GM19240 (cell line): ENCODE data around the gene ZNF366.

Source experiments
- DNase-seq: peaks from one replicate; pipeline ENCODE4 v3.0.0; 2011; ENCODE audit warnings: low spot score; ENCODE audit not compliant: insufficient read length

The ZNF366 gene

DNA sequence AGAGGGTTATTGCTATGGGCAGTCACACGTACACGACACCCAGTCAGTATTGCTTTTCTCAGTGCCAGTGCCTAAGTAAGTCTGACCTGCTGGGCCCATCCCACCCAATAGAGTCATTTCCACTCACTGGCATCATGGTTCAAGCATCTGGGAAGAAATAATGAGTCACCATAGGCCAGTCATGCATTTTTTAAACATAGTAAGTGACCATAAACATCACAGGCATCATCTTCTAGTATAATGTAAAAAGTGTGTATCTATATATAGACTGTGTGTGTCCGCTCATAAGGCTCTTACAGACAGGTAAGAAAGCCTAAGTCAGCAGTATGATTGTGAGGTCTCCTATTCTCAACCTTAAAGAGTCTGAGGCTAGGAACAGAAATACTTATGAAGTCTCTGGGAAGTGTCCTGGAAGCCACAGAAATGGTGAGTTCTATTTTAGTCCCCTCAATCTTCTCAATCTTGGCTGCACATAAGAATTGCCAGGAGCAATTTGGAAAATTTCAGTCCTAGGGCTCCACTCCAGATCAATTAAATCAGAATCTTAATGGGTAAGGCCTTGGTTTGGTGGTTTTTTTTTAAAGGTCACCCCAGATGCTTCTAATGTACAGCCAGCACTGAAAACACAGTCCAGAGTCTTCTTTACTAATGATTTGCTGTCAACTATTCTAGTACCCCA, 65.2 kb downstream of the ZNF366 start:
- DNase-seq: no peak

DNA sequence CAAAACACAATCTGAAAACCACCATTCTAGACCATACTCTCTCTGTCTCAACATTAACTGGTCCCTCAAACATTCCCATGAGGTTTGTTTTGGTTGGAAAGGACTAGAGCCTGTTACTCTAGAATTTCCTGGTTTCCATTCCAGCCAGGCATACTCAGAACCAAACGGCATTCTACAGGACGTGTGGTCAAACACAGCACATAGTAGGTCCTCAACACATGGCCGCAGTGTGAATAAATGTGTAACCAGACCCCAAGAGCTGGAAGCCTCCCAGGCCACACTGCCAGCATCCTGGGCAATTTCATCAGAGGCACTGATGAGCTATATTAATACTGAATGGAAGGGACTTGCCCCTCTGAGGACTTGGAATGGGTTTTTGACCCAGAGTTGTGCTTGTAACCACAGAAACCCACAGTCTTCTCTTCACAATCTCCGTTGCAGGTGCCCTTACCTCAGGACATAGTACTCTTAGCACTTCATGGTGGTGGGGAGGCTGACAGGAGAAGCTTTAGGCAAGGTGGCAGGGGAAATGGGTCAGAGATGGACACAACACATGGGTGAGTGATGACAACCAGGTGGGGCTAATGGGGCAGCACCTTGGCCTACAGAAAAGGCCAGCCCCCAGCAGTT, 66.0 kb downstream of the ZNF366 start:
- no peak for DNase-seq

DNA sequence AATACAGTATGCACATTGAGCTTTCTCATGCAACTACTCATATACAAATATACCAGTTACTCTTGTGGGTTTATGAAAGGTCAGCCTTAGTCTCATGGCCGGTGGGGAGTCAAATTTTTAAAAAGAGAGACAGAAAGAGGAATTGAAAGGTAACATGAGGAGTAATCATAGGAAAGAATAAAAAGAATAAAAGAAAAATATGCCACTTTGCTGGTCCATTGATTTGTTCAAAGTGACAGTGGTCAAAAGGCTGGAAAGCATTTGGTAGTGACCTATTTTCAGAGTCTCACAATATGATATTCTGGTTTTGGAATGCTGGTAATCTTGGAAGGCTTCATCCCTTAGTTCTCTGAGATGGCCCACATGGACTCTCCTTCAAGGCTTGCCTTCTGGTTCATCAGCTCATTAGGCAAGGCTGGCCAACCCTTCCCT, 67.0 kb downstream of the ZNF366 start:
- DNase-seq: no peak

GRCh38 chr5:72439192-72439591, 68.0 kb downstream of the ZNF366 start:
- DNase-seq: no peak

GRCh38 chr5:72438141-72438540, 69.1 kb downstream of the ZNF366 start:
- no peak for DNase-seq

DNA sequence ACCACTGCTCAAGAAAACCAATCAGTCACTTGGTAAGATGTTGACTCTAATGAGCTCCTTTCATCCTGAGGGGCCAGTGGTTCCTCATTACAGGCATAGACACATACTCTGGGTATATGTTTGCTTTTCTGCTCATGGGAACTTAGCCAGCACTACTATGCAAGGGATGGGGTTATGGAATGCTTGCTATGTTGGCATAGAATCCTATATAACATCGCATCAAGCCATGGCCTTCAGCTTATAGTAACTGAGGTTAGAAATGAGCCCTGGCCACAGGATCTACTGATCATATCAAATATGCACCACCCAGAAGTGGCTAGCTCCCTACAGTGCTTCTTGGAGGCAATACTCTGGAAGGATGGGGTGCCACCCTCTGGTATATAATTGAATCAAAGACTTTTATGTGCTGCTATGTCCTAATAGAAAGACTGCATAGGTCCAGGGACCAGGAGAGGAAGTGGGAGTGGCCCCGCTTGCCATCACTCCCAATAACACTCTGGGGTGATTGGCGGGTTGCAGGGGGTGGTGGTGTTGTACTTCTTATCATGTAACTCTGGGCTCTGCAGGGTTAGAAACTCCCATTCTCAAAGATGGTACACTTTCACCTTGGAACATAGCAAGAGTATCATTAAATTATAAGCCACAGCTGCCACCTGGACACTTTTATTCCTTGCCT, 70.3 kb downstream of the ZNF366 start:
- no peak for DNase-seq

- DNase-seq: no peak
These were observed 72.3 kb downstream of the ZNF366 start for GRCh38 chr5:72434781-72435437.

DNA sequence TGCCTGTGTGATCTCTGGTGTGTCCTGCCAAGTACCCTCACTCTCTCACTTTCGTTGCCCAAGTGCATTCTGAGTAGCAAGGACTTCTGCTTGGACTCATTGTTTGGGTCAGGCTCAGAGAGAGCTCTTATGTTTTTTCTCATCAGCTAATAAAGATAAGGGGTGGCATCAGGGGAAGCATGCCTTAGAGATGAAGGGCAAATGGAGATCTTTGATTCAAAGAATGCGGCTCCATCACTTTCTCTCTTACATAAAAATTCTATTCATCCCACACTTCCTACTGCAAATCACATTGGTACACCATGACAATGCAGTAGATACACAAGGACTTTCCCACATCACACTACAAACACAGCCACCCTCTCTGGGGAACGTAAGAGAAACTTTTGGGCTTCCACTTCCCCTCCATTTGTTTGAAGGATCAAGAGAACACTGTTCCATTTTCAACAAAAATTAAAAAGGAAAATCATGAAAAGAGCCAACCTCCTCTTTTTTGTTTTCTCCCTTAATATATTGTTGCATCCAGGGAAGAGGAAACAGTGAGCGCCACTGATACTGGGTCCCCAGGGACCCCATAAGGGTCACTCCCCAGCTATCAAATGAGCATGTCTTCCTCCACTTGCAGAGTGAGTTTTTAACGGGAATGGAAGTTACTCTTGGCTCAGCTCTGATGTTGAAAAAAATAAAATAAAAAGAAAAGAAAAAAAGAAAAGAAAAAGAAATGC, 73.0 kb downstream of the ZNF366 start:
- DNase-seq: no peak

- DNase-seq: no peak
These were observed 73.7 kb downstream of the ZNF366 start for GRCh38 chr5:72433522-72433921.

GRCh38 chr5:72428669-72429068, 78.5 kb downstream of the ZNF366 start:
- DNase-seq: no peak

GRCh38 chr5:72427488-72428437, 79.4 kb downstream of the ZNF366 start:
- DNase-seq: no peak

DNA sequence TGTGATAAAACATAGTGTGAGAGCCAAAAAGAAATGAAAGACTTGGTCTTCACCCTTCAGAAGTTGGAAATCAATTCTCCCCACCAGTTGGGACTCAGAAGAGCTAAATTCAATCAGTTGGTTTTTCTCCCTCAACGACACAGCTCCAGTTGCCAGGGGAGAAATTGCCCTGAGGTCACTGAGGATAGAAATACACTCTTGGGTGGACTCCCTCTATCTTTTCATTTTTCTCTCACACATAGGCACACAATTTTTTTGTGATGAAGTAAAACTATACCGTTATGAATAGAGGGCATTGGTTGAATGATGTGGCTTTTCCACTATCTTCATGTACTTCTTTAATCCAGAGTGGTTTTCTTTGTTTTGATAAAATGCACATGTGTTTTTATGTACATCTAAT, 80.2 kb downstream of the ZNF366 start:
- no peak for DNase-seq

GRCh38 chr5:72426019-72426418, 81.2 kb downstream of the ZNF366 start:
- DNase-seq: no peak

GRCh38 chr5:72418271-72418670, 88.9 kb downstream of the ZNF366 start:
- DNase-seq: no peak

DNA sequence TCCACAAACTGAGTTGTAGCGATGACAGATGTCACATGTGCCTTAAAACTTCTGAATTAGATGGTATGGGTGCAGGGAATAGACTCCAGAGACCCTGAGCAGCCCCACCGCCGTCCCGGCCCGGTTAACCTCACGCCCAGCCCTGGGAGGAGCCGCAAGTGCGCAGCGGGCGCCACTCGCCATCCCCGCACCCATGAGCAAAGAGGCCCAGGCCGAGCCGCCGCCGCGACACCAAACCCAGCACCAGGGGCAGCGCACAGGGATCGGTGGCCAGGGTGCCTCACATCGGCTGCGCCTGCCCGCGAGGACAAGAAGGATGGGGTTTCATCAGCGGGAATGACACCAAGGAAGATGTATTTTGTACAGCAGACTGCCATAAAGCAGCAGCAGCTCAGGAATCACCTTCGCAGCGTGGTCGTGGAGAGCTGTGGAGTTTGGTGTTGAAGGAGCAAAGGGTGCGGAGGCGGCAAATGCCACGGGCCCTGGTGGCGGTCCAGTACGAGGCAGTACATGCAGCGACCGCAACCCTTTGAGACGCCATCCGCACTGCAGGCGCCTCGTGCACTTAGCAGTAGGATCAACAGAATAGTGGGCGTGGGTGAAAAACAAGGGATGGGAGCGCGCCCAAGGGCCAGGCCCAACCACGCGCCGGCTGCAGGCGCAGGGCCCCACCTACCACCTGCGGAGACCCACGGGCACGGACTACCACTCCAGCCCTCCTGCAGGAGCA, 89.7 kb downstream of the ZNF366 start:
- DNase-seq: no peak

DNA sequence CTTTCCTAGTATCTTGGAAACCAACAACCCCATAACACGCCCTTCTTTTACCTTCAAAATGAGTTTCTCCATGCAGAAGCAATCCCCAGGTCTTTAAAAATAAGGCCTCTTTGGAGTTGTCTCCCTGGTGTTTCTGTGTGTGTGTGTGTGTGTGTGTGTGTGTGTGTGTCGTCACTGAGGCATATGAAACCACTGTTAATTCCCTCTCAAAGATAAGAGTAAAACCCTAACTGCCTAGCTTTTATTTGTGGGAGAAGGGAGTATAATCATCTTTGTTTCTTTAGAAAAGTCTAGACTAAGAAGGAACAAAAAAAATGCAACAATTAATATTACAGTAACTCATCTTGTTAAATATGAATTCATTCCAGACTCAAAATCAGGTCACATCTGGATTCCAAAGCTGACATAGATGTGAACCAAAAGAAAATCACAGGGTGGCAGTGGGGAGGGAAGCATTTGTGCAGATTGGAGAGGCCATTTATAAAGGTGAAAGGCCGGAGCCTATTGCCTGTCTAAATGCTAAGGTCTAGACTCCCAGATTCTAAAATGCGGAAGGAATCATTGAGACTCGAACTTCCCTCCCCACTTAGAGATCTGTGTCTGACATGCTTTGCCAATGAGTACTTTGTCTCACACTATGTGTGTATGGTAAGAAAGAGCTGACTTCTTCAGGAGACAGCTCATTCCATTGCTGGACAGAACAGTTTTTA, 91.4 kb downstream of the ZNF366 start:
- DNase-seq: no peak

DNA sequence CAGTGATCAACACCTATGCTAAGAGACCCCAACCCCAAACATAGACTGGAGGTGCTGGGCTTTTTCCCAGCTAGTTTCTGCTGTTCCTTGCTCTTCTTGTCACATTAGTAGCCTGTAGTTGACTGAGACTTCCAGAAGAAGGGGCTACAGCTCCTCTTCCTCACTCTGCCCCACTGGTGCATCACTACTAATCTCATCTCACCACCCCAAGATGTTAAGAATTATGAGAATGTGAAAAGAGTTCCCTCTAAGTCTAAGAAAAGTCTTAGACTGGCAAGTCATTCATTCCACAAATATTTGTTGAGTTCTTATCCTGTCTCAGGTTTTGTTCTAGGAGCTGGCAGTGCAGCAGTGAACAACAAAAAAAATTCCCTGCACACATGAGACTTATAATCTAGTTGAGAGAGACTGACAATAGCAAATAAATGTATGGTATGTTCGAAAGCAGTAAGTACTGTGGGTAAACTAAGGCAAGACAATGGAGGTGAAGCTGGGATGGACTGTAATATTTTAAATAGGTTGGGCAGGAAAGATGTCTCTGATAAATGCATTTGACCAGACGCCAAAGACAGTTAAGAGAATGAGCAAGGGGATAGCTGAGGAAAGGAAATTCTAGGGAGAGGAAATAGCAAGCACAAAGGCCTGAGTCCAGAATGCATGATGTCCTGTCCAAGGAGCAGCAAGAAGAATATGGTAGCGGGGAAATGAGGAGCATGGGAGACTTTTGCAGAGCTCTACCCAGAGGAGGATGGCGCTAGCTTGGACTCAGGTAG, 94.7 kb downstream of the ZNF366 start:
- DNase-seq: no peak

DNA sequence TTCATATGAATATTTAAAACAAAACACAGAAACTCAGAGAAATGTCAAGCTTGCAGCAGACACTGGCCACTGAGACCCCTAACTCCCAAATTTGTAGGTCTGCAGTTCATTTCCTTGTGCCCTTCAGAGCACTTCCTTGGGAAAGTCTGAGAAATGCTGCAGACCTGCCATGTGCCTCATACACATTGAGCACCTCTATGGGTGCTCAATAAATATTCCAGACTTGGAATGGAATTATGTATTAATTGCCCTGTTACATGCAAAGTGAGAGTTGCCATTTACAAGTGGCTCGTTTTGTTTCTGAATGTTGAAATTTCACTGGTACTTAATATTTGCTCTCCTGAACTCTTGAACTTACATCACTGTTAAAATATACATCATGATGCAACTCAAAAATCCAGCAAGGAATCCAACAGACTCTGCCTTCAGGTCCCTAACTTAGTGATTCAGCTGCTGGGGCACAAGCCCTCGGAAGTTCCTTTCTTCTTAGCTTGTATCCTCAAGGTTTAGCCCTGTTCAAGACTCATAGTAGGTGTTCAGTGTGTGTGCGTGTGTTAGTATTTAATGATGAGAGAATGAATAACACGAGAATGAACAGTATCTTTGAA, 96.4 kb downstream of the ZNF366 start:
- DNase-seq: no peak
